GM13976 (cell line): Measurements from ENCODE around the gene SESN1.

Source experiments
- DNase-seq: peaks from one replicate; pipeline ENCODE4 v3.0.0; 2012; ENCODE audit warnings: low spot score
- in situ Hi-C: fragments of 300-500 bp; cut with MboI; formaldehyde crosslinking; loops from one replicate; pipeline ENCODE4 v1.12.0; 2022; ENCODE audit warnings: low sequenced_read_pairs, mixed read lengths, inconsistent platforms; ENCODE audit not compliant: unreplicated experiment
- TF ChIP-seq, protein P1 (sequence below): IDR thresholded peaks from 2 replicates; pipeline ENCODE4 v1.5.1; 2012; ENCODE audit warnings: borderline replicate concordance, mild to moderate bottlenecking; ENCODE audit not compliant: insufficient read depth; ENCODE audit errors: extremely low read depth, missing control alignments, control extremely low read depth

Gene SESN1

DNA sequence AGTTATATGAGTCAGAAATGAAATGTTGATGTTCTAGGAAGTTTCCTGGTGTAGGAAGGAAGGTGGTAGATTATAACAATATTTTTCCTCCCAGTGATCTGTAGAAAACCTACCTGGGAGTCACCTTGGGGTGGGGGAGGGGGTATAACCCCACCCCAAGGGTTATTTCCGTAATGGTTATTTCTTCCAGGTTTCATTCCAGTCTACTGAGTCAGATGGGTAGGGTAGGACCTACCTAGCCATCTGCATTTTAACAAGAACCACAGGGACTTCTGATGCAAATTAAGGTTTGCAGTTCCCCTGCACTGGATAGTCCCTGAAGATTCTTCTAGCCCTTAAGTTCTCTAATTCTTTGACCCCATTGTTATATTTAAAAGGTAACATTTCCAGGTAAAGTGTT lies 157.5 kb downstream of the SESN1 start:
- in situ Hi-C loops: no loop called here
- TF ChIP-seq, protein P1, sequence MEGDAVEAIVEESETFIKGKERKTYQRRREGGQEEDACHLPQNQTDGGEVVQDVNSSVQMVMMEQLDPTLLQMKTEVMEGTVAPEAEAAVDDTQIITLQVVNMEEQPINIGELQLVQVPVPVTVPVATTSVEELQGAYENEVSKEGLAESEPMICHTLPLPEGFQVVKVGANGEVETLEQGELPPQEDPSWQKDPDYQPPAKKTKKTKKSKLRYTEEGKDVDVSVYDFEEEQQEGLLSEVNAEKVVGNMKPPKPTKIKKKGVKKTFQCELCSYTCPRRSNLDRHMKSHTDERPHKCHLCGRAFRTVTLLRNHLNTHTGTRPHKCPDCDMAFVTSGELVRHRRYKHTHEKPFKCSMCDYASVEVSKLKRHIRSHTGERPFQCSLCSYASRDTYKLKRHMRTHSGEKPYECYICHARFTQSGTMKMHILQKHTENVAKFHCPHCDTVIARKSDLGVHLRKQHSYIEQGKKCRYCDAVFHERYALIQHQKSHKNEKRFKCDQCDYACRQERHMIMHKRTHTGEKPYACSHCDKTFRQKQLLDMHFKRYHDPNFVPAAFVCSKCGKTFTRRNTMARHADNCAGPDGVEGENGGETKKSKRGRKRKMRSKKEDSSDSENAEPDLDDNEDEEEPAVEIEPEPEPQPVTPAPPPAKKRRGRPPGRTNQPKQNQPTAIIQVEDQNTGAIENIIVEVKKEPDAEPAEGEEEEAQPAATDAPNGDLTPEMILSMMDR: no peak
- DNase-seq: no peak
